ENCODE data around the gene AGPS. TPM values are rescaled to one million over a fixed set of nuclear protein-coding genes. Genes with fewer than 3 reads are reported as not detected.
"Not testable (repeated sequence)": the region's sequence is repeated elsewhere in the genome, so short reads cannot be mapped to it uniquely, and the experiment has no call there.

The AGPS gene
- polyA plus RNA-seq, 2 donors = 3.7 to 6.4 TPM

DNA sequence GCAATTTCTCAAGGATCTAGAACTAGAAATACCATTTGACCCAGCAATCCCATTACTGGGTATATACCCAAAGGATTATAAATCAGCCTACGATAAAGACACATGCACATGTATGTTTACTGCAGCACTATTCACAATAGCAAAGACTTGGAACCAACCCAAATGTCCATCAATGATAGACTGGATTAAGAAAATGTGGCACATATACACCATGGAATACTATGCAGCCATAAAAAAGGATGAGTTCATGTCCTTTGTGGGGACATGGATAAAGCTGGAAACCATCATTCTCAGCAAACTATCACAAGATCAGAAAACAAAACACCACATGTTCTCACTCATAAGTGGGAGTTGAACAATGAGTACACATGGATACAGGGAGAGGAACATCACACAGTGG is 67.2 kb downstream of the AGPS start:
- not testable (repeated sequence) for H3K4me1 ChIP-seq (ENCODE audit: control insufficient read depth in 2 of 2, insufficient read depth in 2 of 2, low read length in 1 of 2); H3K27me3 ChIP-seq (ENCODE audit: control insufficient read depth in 1 of 2, insufficient read depth in 2 of 2, low read length in 2 of 2); H3K9me3 ChIP-seq (ENCODE audit: control insufficient read depth in 2 of 2, insufficient read depth in 1 of 2, low read depth in 1 of 2, low read length in 1 of 2); H3K27ac ChIP-seq (ENCODE audit: low read depth in 2 of 2, low read length in 1 of 2); H3K4me3 ChIP-seq (ENCODE audit: low read depth in 1 of 2, low read length in 2 of 2); H3K36me3 ChIP-seq (ENCODE audit: control insufficient read depth in 2 of 2, insufficient read depth in 2 of 2, low read length in 1 of 2)
- 94 to 97% methylated on average over 1 of the region's 1 CpG for WGBS, 2 donors

DNA sequence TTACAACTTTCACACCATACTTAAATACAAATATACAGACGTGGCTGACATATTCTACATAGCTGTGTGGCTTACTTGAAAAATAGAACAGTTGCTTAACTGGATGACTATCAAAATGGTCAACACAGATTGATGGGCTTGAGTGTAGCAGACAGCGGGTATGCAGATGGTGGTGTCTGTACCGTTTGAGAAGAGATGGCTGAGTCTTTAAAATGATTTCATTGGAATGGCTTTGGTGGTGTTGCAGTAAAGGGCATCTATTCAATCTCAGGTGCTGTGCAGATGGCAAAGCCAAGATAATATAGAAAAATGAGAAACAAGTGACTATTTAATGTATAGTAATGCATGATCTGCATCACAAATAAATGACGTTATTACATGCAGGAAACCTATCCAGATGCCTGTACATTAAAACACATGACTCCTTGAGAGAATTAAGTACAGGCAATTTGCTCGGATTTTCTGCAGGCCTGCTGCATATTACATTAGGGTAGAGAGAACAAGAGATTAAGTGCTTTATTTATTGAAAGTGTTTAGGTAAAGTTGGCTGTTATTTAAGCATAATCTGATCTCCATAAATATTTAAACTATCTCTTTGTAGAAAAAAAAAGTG is 68.5 kb downstream of the AGPS start:
- Histone ChIP-seq H3K4me3 (ENCODE audit: low read depth in 1 of 2, low read length in 2 of 2) (no peak overlapping the region), H3K4me1 (ENCODE audit: control insufficient read depth in 2 of 2, insufficient read depth in 2 of 2, low read length in 1 of 2) (no peaks in the 10 kb centered on the region), H3K9me3 (ENCODE audit: control insufficient read depth in 2 of 2, insufficient read depth in 1 of 2, low read depth in 1 of 2, low read length in 1 of 2) (peaks cover 0 to 4% of the 10 kb centered on the region in 2 donors), H3K27me3 (ENCODE audit: control insufficient read depth in 1 of 2, insufficient read depth in 2 of 2, low read length in 2 of 2) (no peaks in the 10 kb centered on the region), H3K27ac (ENCODE audit: low read depth in 2 of 2, low read length in 1 of 2) (no peak overlapping the region), H3K36me3 (ENCODE audit: control insufficient read depth in 2 of 2, insufficient read depth in 2 of 2, low read length in 1 of 2) (peaks cover 0 to 7% of the 10 kb centered on the region in 2 donors)
- WGBS, 2 donors = 86 to 87% methylated on average over 5 of the region's 5 CpGs

DNA sequence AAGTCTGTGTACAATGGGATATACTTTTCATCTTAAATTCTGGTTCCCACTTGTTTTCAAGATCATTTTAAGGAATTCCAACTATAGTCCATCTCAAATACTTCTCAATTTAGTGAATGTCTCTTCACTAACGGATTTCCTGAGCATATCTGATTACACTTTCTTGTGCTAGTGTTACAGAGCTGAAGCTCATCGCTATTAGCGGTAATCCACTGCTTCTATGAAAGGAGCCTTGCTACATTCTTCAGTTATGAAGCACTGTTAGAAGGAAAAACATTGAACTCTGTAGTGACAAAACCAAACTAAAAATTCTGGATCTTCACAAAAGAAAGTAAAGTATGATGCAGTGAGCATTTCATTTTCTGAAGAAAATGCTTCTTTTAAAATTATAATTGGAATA is 72.0 kb downstream of the AGPS start:
- no peak overlapping the region for H3K4me3 ChIP-seq (ENCODE audit: low read depth in 1 of 2, low read length in 2 of 2)
- H3K27ac ChIP-seq (ENCODE audit: low read depth in 2 of 2, low read length in 1 of 2) = no peak overlapping the region
- peaks cover 0 to 13% of the 10 kb centered on the region in 2 donors for H3K36me3 ChIP-seq (ENCODE audit: control insufficient read depth in 2 of 2, insufficient read depth in 2 of 2, low read length in 1 of 2)
- no peaks in the 10 kb centered on the region for H3K4me1 ChIP-seq (ENCODE audit: control insufficient read depth in 2 of 2, insufficient read depth in 2 of 2, low read length in 1 of 2)
- 89 to 93% methylated on average over 3 of the region's 3 CpGs for WGBS, 2 donors
- no peaks in the 10 kb centered on the region for H3K27me3 ChIP-seq (ENCODE audit: control insufficient read depth in 1 of 2, insufficient read depth in 2 of 2, low read length in 2 of 2)
- peaks cover 0 to 4% of the 10 kb centered on the region in 2 donors for H3K9me3 ChIP-seq (ENCODE audit: control insufficient read depth in 2 of 2, insufficient read depth in 1 of 2, low read depth in 1 of 2, low read length in 1 of 2)

DNA sequence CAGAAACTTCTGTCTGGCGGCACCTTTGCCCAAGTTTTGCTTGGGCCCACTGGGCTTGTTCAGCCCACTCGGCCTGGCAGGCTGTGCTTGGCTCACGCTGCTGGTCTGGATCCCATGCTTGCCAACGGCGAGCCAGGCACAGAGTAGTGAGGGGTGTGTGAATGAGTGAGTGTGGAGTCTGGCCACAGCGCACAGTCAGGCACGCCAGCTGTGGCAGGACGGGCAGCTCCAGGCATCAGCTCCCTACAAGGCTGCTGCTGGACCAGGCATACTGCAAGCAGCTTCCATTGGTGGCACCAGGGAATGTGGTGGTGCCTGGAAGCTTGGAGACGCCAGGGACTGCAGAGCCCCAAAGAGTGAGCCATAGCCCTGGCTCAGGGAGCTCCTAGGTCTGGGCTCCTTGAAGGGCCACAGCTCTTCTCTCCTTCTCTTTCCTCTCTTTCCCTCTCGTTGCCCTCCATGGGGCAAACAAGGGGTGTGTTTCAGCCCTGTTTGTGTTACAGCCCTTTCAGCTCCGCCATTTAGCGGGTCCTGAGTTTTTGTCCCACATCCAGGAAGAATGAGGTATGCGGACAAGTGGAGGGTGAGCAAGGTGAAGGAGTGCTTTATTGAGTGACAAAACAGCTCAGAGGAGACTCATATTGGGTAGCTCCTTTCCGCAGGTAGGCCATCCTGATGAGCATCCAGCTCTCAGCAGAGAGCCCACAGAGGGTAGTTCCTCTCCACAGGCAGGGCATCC is 73.0 kb downstream of the AGPS start:
- Histone ChIP-seq H3K4me3 (ENCODE audit: low read depth in 1 of 2, low read length in 2 of 2) (no peak overlapping the region), H3K36me3 (ENCODE audit: control insufficient read depth in 2 of 2, insufficient read depth in 2 of 2, low read length in 1 of 2) (peaks cover 0 to 13% of the 10 kb centered on the region in 2 donors), H3K9me3 (ENCODE audit: control insufficient read depth in 2 of 2, insufficient read depth in 1 of 2, low read depth in 1 of 2, low read length in 1 of 2) (peaks cover 0 to 4% of the 10 kb centered on the region in 2 donors), H3K27me3 (ENCODE audit: control insufficient read depth in 1 of 2, insufficient read depth in 2 of 2, low read length in 2 of 2) (no peaks in the 10 kb centered on the region), H3K4me1 (ENCODE audit: control insufficient read depth in 2 of 2, insufficient read depth in 2 of 2, low read length in 1 of 2) (no peaks in the 10 kb centered on the region), H3K27ac (ENCODE audit: low read depth in 2 of 2, low read length in 1 of 2) (no peak overlapping the region)
- 97 to 98% methylated on average over 14 of the region's 14 CpGs for WGBS, 2 donors

DNA sequence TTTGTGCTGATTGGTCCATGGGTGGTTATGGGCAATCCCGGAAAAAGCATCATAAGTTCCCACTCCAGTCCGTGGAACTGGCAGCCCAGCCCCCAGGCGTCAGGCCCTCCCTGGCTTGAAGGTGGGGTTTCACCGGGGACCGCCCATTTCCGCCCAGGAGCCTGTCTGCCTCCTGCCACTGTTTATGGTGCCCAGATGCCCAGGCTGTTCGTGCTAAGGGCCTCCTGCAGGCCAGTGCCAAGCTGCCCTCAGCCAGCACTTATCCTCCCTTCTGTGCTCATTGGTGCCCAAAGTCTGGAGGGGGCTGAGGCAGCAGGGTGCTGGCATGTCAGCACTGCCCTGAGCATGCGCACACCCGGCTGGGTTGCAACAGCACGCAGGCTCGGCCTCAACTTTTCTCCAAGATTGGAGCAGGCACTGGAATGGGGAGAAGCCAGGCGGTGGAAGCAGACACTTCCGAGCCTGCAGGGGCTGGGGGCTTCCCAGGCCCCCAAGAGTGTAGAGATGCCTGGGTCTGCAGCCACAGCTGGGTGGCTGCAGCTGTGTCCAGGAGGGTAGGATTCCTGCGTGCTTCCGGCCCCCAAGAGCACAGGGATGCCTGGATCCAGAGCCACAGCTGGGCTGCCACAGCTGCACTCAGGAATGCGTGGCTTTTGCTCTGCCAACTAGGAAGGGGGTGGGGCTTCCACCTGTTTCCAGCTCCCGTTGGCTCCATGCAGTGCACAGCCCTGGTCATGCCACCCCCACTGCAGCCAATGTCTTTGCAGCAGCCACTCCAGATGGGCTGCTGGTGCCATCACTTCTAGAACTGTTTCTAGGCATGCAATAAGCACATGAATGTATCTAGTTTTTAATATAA is 74.0 kb downstream of the AGPS start:
- H3K36me3 ChIP-seq (ENCODE audit: control insufficient read depth in 2 of 2, insufficient read depth in 2 of 2, low read length in 1 of 2) = peaks cover 0 to 13% of the 10 kb centered on the region in 2 donors
- H3K4me1 ChIP-seq (ENCODE audit: control insufficient read depth in 2 of 2, insufficient read depth in 2 of 2, low read length in 1 of 2) = no peaks in the 10 kb centered on the region
- WGBS, 2 donors = 87 to 93% methylated on average over 16 to 17 of the region's 17 CpGs
- peaks cover 0 to 4% of the 10 kb centered on the region in 2 donors for H3K9me3 ChIP-seq (ENCODE audit: control insufficient read depth in 2 of 2, insufficient read depth in 1 of 2, low read depth in 1 of 2, low read length in 1 of 2)
- no peaks in the 10 kb centered on the region for H3K27me3 ChIP-seq (ENCODE audit: control insufficient read depth in 1 of 2, insufficient read depth in 2 of 2, low read length in 2 of 2)
- no peak overlapping the region for H3K27ac ChIP-seq (ENCODE audit: low read depth in 2 of 2, low read length in 1 of 2)
- H3K4me3 ChIP-seq (ENCODE audit: low read depth in 1 of 2, low read length in 2 of 2) = no peak overlapping the region

DNA sequence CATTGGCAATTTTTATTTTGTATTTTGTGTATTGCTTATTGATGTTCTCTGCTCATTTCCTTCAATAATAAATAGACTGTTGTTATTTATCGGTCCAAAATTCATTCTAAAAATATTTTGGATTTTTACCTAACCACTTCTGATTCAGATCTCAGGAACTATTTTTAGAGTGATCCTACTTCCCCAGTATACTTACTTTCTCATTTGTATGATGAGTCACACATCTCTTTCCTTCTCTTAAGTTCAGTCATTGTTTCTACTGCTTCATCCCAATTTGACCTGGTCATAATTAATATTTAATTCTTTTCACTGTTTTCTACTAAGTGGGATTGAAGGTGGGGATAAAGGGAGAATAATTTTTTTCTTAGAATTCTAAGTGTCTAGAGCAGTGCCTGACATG is 75.1 kb downstream of the AGPS start:
- 78 to 95% methylated on average over 1 of the region's 1 CpG for WGBS, 2 donors
- Histone ChIP-seq H3K9me3 (ENCODE audit: control insufficient read depth in 2 of 2, insufficient read depth in 1 of 2, low read depth in 1 of 2, low read length in 1 of 2) (peaks cover 0 to 4% of the 10 kb centered on the region in 2 donors), H3K27me3 (ENCODE audit: control insufficient read depth in 1 of 2, insufficient read depth in 2 of 2, low read length in 2 of 2) (no peaks in the 10 kb centered on the region), H3K27ac (ENCODE audit: low read depth in 2 of 2, low read length in 1 of 2) (no peak overlapping the region), H3K4me1 (ENCODE audit: control insufficient read depth in 2 of 2, insufficient read depth in 2 of 2, low read length in 1 of 2) (no peaks in the 10 kb centered on the region), H3K4me3 (ENCODE audit: low read depth in 1 of 2, low read length in 2 of 2) (no peak overlapping the region), H3K36me3 (ENCODE audit: control insufficient read depth in 2 of 2, insufficient read depth in 2 of 2, low read length in 1 of 2) (peaks cover 0 to 13% of the 10 kb centered on the region in 2 donors)

DNA sequence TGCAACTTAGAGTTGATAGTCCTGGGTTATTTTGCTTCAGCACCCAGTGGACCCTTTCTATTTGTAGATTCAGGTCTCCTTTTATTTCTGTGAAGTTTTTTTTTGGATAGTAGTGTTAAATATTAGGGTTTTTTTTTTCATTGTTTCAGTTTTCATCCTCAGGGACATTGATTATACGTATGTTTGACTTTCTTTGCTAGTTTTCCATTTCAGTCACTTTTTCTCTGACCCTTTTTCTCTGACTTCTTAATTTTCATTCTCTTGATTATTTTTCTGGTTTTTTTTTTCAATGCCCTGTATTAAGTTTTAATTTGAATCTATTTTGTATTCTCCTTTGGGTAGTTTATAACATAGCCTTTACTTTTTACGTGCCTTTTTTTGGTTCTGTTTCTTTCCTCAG is 79.4 kb downstream of the AGPS start:
- Histone ChIP-seq H3K36me3 (ENCODE audit: control insufficient read depth in 2 of 2, insufficient read depth in 2 of 2, low read length in 1 of 2) (no peaks in the 10 kb centered on the region), H3K27me3 (ENCODE audit: control insufficient read depth in 1 of 2, insufficient read depth in 2 of 2, low read length in 2 of 2) (no peaks in the 10 kb centered on the region), H3K4me3 (ENCODE audit: low read depth in 1 of 2, low read length in 2 of 2) (no peak overlapping the region), H3K9me3 (ENCODE audit: control insufficient read depth in 2 of 2, insufficient read depth in 1 of 2, low read depth in 1 of 2, low read length in 1 of 2) (no peaks in the 10 kb centered on the region), H3K27ac (ENCODE audit: low read depth in 2 of 2, low read length in 1 of 2) (no peak overlapping the region), H3K4me1 (ENCODE audit: control insufficient read depth in 2 of 2, insufficient read depth in 2 of 2, low read length in 1 of 2) (peaks cover 0 to 3% of the 10 kb centered on the region in 2 donors)
- 96 to 99% methylated on average over 2 of the region's 2 CpGs for WGBS, 2 donors

DNA sequence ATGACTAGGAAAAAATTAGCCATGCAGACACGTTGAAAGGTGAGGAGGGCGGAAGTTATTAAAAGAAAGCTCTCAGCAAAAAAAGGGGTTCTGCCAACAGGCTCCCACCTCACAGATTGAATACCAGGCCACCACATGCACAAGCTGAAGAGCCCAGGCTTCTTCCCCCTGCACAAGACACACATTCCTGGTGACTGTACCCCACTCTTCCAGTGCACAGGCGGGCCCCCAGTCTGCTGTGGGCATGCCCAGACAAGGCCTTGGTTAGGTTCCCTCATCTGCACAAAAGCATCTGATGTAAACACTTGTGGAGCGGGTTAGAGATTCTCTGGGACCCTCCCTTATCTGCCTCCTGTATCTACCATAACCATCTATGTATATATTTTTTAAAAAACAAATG is 81.7 kb downstream of the AGPS start:
- Histone ChIP-seq H3K9me3 (ENCODE audit: control insufficient read depth in 2 of 2, insufficient read depth in 1 of 2, low read depth in 1 of 2, low read length in 1 of 2) (no peaks in the 10 kb centered on the region), H3K27me3 (ENCODE audit: control insufficient read depth in 1 of 2, insufficient read depth in 2 of 2, low read length in 2 of 2) (no peaks in the 10 kb centered on the region), H3K27ac (ENCODE audit: low read depth in 2 of 2, low read length in 1 of 2) (no peak overlapping the region), H3K36me3 (ENCODE audit: control insufficient read depth in 2 of 2, insufficient read depth in 2 of 2, low read length in 1 of 2) (no peaks in the 10 kb centered on the region), H3K4me1 (ENCODE audit: control insufficient read depth in 2 of 2, insufficient read depth in 2 of 2, low read length in 1 of 2) (peaks cover 0 to 3% of the 10 kb centered on the region in 2 donors), H3K4me3 (ENCODE audit: low read depth in 1 of 2, low read length in 2 of 2) (no peak overlapping the region)
- WGBS, 2 donors = 90 to 91% methylated on average over 4 of the region's 4 CpGs

DNA sequence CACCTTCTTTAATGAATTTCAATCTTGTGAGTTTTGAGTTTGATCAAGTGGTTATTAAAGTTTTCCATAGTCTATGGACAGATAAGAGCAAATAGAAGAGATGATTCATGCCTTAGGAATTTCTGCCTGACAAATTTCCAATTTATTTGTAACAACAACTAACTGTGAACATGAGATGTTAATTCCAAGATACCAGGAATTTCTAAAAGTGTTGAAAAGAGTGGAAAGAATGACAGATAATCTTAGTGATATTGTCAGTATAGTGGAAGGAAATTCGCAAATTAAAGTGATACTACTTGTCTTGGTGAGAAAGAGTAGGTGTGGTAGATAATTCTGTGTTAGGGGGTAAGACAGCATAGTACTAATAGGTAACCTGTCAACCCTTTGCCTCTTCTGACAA is 82.4 kb downstream of the AGPS start:
- H3K4me3 ChIP-seq (ENCODE audit: low read depth in 1 of 2, low read length in 2 of 2) = no peak overlapping the region
- H3K9me3 ChIP-seq (ENCODE audit: control insufficient read depth in 2 of 2, insufficient read depth in 1 of 2, low read depth in 1 of 2, low read length in 1 of 2) = no peaks in the 10 kb centered on the region
- peaks cover 0 to 3% of the 10 kb centered on the region in 2 donors for H3K4me1 ChIP-seq (ENCODE audit: control insufficient read depth in 2 of 2, insufficient read depth in 2 of 2, low read length in 1 of 2)
- no peak overlapping the region for H3K27ac ChIP-seq (ENCODE audit: low read depth in 2 of 2, low read length in 1 of 2)
- 65 to 67% methylated on average over 1 of the region's 1 CpG for whole genome bisulfite sequencing, 2 donors
- H3K36me3 ChIP-seq (ENCODE audit: control insufficient read depth in 2 of 2, insufficient read depth in 2 of 2, low read length in 1 of 2) = no peaks in the 10 kb centered on the region
- H3K27me3 ChIP-seq (ENCODE audit: control insufficient read depth in 1 of 2, insufficient read depth in 2 of 2, low read length in 2 of 2) = no peaks in the 10 kb centered on the region
